ENCODE data around the gene EVPL. TPM values are rescaled to one million over a fixed set of nuclear protein-coding genes. Genes with fewer than 3 reads are reported as not detected.

The EVPL gene
- total and polyA plus RNA-seq, 2 experiments from 2014 or later, result 0.47 to 1.3 TPM

DNA sequence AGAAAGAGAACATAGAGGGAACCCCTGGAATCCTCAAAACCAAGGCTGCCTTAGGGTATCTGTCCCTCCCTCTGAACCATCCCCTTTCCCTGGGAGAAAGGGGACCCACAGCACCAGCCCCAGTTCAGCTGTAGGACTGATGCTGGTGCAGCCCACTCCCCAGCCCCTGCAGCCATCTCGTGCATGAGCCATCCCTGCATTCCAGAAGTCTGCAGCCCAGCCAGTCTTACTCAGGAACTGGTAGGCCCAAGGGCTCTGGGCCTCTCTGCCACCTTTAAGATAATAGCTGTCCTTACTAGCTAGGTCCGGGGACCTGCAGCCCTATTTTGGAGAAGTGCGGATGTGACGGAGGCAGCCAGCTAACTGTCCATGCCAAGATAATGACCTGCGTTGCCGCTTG is 6.0 kb upstream of the EVPL start:
- Histone ChIP-seq H4K20me1 (replicated peaks; ENCODE audit: insufficient read depth) (no peaks in the 10 kb centered on the region; the same call in 1 of the 2 replicates), H3K36me3 (ENCODE audit: insufficient read depth) (no peaks in the 10 kb centered on the region), H3K4me3 (no peak overlapping the region), H2AFZ (no peak overlapping the region), H3K27ac (ENCODE audit: low read depth) (no peak overlapping the region), H3K4me2 (no peak overlapping the region), H3K9me2 (ENCODE audit: insufficient read depth) (no peaks in the 10 kb centered on the region), H3K27me3 (ENCODE audit: insufficient read depth) (no peaks in the 10 kb centered on the region), H3K4me1 (ENCODE audit: insufficient read depth) (peaks cover 22% of the 10 kb centered on the region), H3F3A (replicated peaks; ENCODE audit: low read depth) (peaks cover 15% of the 10 kb centered on the region), H3K79me2 (replicated peaks; ENCODE audit: insufficient read depth) (no peaks in the 10 kb centered on the region)
- Mint-ChIP-seq H3K9me3 (no peaks in the 10 kb centered on the region), H3K27me3 (ENCODE audit: insufficient read depth, low read depth, poor library complexity) (peaks cover 14% of the 10 kb centered on the region), H3K27ac (no peak overlapping the region), H3K4me3 (no peak overlapping the region), H3K4me1 (peaks cover 23% of the 10 kb centered on the region), H3K36me3 (ENCODE audit: low read depth) (peaks cover 1% of the 10 kb centered on the region; the same call in 2 of the 3 replicates)
- DNase-seq (ENCODE audit: low spot score) (no peak), ATAC-seq (no peak)
- TF ChIP-seq JUNB (IDR thresholded peaks at IDR 0.05; ENCODE audit: unreplicated experiment), result no peak
- no peak for TF ChIP-seq STAT1 (IDR thresholded peaks at IDR 0.05; ENCODE audit: unreplicated experiment)
- TF ChIP-seq, protein P1, sequence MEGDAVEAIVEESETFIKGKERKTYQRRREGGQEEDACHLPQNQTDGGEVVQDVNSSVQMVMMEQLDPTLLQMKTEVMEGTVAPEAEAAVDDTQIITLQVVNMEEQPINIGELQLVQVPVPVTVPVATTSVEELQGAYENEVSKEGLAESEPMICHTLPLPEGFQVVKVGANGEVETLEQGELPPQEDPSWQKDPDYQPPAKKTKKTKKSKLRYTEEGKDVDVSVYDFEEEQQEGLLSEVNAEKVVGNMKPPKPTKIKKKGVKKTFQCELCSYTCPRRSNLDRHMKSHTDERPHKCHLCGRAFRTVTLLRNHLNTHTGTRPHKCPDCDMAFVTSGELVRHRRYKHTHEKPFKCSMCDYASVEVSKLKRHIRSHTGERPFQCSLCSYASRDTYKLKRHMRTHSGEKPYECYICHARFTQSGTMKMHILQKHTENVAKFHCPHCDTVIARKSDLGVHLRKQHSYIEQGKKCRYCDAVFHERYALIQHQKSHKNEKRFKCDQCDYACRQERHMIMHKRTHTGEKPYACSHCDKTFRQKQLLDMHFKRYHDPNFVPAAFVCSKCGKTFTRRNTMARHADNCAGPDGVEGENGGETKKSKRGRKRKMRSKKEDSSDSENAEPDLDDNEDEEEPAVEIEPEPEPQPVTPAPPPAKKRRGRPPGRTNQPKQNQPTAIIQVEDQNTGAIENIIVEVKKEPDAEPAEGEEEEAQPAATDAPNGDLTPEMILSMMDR (conservative IDR thresholded peaks at IDR 0.05; ENCODE audit: low read depth in 2 of 2), result no peak
- TF ChIP-seq, protein P2, sequence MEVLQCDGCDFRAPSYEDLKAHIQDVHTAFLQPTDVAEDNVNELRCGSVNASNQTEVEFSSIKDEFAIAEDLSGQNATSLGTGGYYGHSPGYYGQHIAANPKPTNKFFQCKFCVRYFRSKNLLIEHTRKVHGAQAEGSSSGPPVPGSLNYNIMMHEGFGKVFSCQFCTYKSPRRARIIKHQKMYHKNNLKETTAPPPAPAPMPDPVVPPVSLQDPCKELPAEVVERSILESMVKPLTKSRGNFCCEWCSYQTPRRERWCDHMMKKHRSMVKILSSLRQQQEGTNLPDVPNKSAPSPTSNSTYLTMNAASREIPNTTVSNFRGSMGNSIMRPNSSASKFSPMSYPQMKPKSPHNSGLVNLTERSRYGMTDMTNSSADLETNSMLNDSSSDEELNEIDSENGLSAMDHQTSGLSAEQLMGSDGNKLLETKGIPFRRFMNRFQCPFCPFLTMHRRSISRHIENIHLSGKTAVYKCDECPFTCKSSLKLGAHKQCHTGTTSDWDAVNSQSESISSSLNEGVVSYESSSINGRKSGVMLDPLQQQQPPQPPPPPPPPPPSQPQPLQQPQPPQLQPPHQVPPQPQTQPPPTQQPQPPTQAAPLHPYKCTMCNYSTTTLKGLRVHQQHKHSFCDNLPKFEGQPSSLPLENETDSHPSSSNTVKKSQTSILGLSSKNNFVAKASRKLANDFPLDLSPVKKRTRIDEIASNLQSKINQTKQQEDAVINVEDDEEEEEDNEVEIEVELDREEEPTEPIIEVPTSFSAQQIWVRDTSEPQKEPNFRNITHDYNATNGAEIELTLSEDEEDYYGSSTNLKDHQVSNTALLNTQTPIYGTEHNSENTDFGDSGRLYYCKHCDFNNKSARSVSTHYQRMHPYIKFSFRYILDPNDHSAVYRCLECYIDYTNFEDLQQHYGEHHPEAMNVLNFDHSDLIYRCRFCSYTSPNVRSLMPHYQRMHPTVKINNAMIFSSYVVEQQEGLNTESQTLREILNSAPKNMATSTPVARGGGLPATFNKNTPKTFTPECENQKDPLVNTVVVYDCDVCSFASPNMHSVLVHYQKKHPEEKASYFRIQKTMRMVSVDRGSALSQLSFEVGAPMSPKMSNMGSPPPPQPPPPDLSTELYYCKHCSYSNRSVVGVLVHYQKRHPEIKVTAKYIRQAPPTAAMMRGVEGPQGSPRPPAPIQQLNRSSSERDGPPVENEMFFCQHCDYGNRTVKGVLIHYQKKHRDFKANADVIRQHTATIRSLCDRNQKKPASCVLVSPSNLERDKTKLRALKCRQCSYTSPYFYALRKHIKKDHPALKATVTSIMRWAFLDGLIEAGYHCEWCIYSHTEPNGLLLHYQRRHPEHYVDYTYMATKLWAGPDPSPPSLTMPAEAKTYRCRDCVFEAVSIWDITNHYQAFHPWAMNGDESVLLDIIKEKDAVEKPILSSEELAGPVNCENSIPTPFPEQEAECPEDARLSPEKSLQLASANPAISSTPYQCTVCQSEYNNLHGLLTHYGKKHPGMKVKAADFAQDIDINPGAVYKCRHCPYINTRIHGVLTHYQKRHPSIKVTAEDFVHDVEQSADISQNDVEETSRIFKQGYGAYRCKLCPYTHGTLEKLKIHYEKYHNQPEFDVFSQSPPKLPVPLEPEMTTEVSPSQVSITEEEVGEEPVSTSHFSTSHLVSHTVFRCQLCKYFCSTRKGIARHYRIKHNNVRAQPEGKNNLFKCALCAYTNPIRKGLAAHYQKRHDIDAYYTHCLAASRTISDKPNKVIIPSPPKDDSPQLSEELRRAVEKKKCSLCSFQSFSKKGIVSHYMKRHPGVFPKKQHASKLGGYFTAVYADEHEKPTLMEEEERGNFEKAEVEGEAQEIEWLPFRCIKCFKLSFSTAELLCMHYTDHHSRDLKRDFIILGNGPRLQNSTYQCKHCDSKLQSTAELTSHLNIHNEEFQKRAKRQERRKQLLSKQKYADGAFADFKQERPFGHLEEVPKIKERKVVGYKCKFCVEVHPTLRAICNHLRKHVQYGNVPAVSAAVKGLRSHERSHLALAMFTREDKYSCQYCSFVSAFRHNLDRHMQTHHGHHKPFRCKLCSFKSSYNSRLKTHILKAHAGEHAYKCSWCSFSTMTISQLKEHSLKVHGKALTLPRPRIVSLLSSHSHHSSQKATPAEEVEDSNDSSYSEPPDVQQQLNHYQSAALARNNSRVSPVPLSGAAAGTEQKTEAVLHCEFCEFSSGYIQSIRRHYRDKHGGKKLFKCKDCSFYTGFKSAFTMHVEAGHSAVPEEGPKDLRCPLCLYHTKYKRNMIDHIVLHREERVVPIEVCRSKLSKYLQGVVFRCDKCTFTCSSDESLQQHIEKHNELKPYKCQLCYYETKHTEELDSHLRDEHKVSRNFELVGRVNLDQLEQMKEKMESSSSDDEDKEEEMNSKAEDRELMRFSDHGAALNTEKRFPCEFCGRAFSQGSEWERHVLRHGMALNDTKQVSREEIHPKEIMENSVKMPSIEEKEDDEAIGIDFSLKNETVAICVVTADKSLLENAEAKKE (CRISPR knock-in tag; IDR thresholded peaks at IDR 0.05), result no peak
- no peak for TF ChIP-seq NANOG (IDR thresholded peaks at IDR 0.05; ENCODE audit: borderline replicate concordance)
- TF ChIP-seq, protein P3, sequence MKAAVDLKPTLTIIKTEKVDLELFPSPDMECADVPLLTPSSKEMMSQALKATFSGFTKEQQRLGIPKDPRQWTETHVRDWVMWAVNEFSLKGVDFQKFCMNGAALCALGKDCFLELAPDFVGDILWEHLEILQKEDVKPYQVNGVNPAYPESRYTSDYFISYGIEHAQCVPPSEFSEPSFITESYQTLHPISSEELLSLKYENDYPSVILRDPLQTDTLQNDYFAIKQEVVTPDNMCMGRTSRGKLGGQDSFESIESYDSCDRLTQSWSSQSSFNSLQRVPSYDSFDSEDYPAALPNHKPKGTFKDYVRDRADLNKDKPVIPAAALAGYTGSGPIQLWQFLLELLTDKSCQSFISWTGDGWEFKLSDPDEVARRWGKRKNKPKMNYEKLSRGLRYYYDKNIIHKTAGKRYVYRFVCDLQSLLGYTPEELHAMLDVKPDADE (IDR thresholded peaks at IDR 0.05), result no peak
- TF ChIP-seq EZH2phosphoT487 (IDR thresholded peaks at IDR 0.05; ENCODE audit: unreplicated experiment), result no peak
- no peak for TF ChIP-seq POLR2AphosphoS5 (IDR thresholded peaks at IDR 0.05; ENCODE audit: low read depth)
- no peak for TF ChIP-seq CREB1 (CRISPR knock-in tag; IDR thresholded peaks at IDR 0.05; ENCODE audit: low read depth)
- no peak for TF ChIP-seq ZNF331 (CRISPR knock-in tag; IDR thresholded peaks at IDR 0.05; ENCODE audit: low read depth)
- no peak for TF ChIP-seq EZH2 (IDR thresholded peaks at IDR 0.05; ENCODE audit: low read depth, unreplicated experiment)
- TF ChIP-seq, protein P4, sequence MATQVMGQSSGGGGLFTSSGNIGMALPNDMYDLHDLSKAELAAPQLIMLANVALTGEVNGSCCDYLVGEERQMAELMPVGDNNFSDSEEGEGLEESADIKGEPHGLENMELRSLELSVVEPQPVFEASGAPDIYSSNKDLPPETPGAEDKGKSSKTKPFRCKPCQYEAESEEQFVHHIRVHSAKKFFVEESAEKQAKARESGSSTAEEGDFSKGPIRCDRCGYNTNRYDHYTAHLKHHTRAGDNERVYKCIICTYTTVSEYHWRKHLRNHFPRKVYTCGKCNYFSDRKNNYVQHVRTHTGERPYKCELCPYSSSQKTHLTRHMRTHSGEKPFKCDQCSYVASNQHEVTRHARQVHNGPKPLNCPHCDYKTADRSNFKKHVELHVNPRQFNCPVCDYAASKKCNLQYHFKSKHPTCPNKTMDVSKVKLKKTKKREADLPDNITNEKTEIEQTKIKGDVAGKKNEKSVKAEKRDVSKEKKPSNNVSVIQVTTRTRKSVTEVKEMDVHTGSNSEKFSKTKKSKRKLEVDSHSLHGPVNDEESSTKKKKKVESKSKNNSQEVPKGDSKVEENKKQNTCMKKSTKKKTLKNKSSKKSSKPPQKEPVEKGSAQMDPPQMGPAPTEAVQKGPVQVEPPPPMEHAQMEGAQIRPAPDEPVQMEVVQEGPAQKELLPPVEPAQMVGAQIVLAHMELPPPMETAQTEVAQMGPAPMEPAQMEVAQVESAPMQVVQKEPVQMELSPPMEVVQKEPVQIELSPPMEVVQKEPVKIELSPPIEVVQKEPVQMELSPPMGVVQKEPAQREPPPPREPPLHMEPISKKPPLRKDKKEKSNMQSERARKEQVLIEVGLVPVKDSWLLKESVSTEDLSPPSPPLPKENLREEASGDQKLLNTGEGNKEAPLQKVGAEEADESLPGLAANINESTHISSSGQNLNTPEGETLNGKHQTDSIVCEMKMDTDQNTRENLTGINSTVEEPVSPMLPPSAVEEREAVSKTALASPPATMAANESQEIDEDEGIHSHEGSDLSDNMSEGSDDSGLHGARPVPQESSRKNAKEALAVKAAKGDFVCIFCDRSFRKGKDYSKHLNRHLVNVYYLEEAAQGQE (IDR thresholded peaks at IDR 0.05; ENCODE audit: unreplicated experiment), result no peak

Measured in GM23338 (cell line).